Activated CD4-positive, alpha-beta T cell treated with anti-CD3 and anti-CD28 coated beads, Interleukin-2, Interleukin-6, amounts not matched to agents 100 ng/mL and 50 ng/mL, durations not matched to agents 16 hours and 8 hours (primary cell): ENCODE data around the gene ZNF208.

Source experiments
- DNase-seq: peaks from one replicate; pipeline ENCODE4 v3.0.0-alpha.2; 2020

Gene ZNF208

DNA sequence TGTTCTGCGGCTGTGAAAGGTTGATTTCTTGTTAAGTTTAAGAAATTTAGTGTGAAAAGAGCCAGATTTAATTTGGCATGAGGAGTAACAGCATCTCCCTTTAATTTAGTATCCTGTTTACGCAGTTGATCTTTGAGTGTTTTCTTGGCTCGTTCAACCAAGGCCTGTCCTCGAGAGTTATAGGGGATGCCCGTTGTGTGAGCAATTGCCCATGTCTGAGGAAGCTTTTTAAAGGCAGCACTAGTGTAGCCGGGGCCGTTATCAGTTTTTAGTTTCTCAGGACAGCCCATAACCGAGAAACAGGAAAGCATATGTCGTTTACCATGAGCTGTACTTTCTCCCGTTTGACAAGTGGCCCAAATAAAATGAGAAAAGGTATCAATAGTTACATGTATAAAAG, 127.2 kb downstream of the ZNF208 start:
- DNase-seq, result no peak
